Skeletal muscle tissue (tissue), 4 donors: ENCODE measurements around the gene TAL1. TPM values are rescaled to one million over a fixed set of nuclear protein-coding genes. Genes with fewer than 3 reads are reported as not detected.

Experiments used
- H3K27ac ChIP-seq: one replicate; pipeline ENCODE4 v1.7.0; 2013; ENCODE audit warnings: mild to moderate bottlenecking, low read depth, low read length, inconsistent platforms
- H3K27me3 ChIP-seq, 3 donors: one replicate each; pipeline ENCODE4 v1.7.0; 2013; ENCODE audit warnings: low read length in 3 of 3; ENCODE audit not compliant: control insufficient read depth in 3 of 3, insufficient read depth in 3 of 3
- H3K36me3 ChIP-seq, 3 donors: one replicate each; pipeline ENCODE4 v1.7.0; 2013; ENCODE audit warnings: low read length in 3 of 3; ENCODE audit not compliant: control insufficient read depth in 3 of 3, insufficient read depth in 3 of 3
- H3K4me1 ChIP-seq, 3 donors: one replicate each; pipeline ENCODE4 v1.7.0; 2013; ENCODE audit warnings: low read length in 3 of 3, mild to moderate bottlenecking in 3 of 3; ENCODE audit not compliant: control insufficient read depth in 3 of 3, insufficient read depth in 3 of 3
- H3K4me3 ChIP-seq, 3 donors: one replicate each; pipeline ENCODE4 v1.7.0; 2013; ENCODE audit warnings: low read length in 3 of 3
- H3K9ac ChIP-seq, 3 donors: one replicate each; pipeline ENCODE4 v1.7.0; 2013; ENCODE audit warnings: low read length in 3 of 3, mild to moderate bottlenecking in 3 of 3, moderate library complexity in 2 of 3, low read depth in 1 of 3
- H3K9me3 ChIP-seq, 3 donors: one replicate each; pipeline ENCODE4 v1.7.0; 2013; ENCODE audit warnings: low read length in 3 of 3; ENCODE audit not compliant: control insufficient read depth in 3 of 3
- total RNA-seq: library from RNA; depleted of rRNA; stranded (reverse); fragments of >200 nt; gene quantifications from one replicate; pipeline ENCODE4 v1.2.3, GENCODE V29; 2014
- donor health status: Osteomylitis.

The TAL1 gene
- total RNA-seq, 1 donor from 2014 or later: 3.1 TPM

DNA sequence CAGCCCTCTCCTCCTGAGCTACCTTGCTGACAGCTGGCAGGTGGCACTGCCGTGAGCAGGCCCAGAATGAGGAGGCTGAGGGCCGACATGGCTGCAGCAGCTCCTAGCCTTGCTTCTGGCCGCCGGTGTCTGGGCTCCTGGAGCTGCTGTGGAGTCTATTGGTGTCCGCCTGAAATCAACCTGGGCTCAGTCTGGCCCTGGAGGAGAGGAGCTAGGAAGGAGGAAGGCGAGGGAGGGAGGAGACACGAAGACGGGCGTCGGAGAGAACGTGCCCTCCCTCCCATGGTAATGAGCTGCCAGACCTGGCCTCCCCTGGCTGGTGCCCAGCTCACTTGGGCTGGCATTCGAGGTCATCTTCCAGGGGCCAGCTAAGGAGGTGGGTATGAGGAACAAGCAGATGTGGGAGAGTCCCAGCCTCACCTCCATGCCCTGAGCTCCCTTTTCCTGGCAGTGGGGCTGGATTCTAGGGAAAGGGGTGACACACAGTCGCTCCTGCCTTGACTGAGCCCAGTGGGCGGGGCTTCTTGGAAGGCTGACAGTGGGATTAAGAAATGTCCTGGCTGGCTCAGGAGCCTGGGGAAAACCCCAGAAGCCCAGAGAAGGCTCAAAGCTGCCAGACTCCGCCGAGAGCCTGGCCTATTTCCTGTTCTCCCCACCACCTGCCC is 42.0 kb downstream of the TAL1 start, which contains the start of gene PDZK1IP1:
Gene PDZK1IP1, minus strand, starts transcription at position 193 of the 665 bp plus-strand sequence. Its CDS starts 104 bp downstream, at position 89.
- H3K36me3 ChIP-seq: no peaks in the 10 kb centered on the region
- H3K27me3 ChIP-seq: no peaks in the 10 kb centered on the region
- H3K9me3 ChIP-seq: no peaks in the 10 kb centered on the region
- H3K4me3 ChIP-seq: peak within 1 kb of the TSS in 1 of 3 donors; percentile 41
- peak within 1 kb of the TSS; percentile 46 for H3K27ac ChIP-seq
- H3K4me1 ChIP-seq: peaks cover 24 to 38% (median 26%) of the 10 kb centered on the region in 3 donors
- H3K9ac ChIP-seq: peak within 1 kb of the TSS; percentile 12 to 54 (median 40)

DNA sequence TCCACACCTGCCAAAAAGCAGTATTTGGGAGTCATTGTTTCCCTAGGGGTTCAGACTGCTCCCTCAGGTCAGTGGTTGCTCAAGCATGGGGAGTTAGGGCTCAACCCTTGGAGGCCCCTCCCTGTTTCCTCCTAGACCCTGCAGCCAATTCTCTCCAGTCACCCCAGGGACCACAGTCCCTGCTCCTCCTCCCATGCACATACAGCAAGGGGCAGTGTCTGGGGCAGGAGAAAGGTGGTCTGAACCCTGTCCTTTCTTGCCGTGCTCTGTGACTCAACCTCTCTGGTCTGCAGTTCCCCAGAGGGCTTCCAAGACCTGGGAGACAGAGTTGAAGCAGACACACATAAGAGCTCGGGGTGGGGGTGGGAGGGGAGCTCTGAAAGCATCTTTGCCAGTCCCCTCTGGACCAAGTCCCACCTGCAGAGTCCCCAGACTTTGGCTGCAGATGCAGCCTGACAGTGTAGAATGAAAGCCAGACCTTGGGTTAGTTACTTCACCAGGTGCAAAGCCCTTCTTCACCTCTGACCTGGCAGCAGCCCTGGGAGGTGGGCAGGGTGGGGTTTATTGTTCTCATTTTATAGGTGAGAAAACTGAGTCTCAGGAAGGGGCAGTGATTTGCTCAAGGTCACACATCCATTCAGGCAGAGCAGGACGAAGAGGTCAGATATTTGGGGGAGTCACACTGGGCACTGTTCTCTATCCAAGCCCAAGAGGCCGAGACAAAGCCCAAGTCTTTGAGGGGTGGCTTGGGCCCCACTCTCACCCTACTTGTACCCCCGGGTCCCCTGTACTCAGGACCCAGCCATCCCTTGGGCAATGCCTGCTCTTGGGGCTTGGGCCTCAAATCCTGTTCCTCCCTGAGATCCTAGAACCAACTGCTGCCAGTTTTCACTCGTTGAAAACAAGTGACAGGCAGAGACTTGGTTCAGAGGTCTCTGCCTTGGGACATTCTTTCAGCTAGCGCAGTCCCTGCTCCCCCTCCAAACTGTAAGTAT is 42.9 kb downstream of the TAL1 start:
- peak overlapping the region in 1 of 3 donors; percentile 12 for H3K9ac ChIP-seq
- no peaks in the 10 kb centered on the region for H3K9me3 ChIP-seq
- no peaks in the 10 kb centered on the region for H3K36me3 ChIP-seq
- no peaks in the 10 kb centered on the region for H3K27me3 ChIP-seq
- no peak overlapping the region for H3K4me3 ChIP-seq
- peaks cover 24 to 38% (median 26%) of the 10 kb centered on the region in 3 donors for H3K4me1 ChIP-seq
- H3K27ac ChIP-seq: peak overlapping the region; percentile 46

DNA sequence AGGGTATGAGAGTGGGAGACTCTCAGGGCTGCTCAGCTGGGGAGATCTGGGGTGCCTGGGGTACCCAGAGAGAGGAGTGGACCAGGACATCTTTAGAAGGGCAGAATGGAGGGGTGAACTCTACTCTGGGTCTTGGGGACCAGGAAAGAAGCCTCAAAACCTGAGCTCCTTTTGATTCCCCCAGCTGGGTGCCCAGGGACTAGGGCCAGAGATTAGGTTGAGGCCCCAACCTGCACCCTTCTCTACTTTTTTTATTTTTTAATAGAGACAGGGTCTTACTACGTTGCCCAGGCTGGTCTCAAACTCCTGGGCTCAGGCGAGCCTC is 44.1 kb downstream of the TAL1 start:
- Histone ChIP-seq H3K4me3 (no peak overlapping the region), H3K27me3 (peaks cover 0 to 5% (median 3%) of the 10 kb centered on the region in 3 donors), H3K36me3 (no peaks in the 10 kb centered on the region), H3K9ac (no peak overlapping the region), H3K27ac (no peak overlapping the region), H3K4me1 (peaks cover 21 to 34% (median 23%) of the 10 kb centered on the region in 3 donors), H3K9me3 (no peaks in the 10 kb centered on the region)

DNA sequence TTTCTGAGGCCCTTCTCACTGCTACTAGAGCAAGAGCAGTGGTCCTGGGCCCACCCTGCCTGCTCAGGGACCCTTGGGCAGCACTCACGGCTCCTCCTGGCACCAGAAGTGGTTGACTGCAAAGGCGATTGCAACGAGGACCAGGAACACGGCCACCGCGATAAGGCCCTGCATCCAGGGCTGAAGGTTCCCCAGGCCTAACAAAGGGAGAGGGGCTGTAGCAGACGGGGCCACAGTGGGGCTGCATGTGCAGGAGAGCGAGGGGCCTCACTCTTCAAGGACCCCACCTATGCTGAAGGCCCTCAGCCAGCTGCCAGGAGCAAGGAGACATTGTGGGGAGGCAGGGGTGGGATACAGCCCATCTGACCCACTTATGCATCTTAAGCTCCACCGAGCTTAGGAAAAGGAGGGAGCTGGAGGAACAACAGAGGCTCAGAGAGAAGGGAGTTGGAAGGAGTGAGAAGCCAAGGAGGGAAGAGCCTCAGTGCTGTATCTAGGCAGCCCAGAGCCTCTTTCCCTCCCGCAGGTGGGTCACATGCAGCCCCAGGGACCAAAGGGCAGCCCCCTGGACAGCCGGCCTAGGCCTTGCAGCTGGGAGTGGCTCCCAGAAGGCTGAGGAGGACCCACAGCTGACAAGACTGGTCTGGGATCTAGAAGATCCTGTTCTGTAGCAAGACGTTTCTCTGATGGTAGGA is 44.6 kb downstream of the TAL1 start:
- H3K27me3 ChIP-seq: peaks cover 0 to 10% (median 3%) of the 10 kb centered on the region in 3 donors
- H3K4me1 ChIP-seq: peaks cover 17 to 29% (median 18%) of the 10 kb centered on the region in 3 donors
- no peak overlapping the region for H3K9ac ChIP-seq
- no peaks in the 10 kb centered on the region for H3K9me3 ChIP-seq
- no peaks in the 10 kb centered on the region for H3K36me3 ChIP-seq
- no peak overlapping the region for H3K4me3 ChIP-seq
- no peak overlapping the region for H3K27ac ChIP-seq

DNA sequence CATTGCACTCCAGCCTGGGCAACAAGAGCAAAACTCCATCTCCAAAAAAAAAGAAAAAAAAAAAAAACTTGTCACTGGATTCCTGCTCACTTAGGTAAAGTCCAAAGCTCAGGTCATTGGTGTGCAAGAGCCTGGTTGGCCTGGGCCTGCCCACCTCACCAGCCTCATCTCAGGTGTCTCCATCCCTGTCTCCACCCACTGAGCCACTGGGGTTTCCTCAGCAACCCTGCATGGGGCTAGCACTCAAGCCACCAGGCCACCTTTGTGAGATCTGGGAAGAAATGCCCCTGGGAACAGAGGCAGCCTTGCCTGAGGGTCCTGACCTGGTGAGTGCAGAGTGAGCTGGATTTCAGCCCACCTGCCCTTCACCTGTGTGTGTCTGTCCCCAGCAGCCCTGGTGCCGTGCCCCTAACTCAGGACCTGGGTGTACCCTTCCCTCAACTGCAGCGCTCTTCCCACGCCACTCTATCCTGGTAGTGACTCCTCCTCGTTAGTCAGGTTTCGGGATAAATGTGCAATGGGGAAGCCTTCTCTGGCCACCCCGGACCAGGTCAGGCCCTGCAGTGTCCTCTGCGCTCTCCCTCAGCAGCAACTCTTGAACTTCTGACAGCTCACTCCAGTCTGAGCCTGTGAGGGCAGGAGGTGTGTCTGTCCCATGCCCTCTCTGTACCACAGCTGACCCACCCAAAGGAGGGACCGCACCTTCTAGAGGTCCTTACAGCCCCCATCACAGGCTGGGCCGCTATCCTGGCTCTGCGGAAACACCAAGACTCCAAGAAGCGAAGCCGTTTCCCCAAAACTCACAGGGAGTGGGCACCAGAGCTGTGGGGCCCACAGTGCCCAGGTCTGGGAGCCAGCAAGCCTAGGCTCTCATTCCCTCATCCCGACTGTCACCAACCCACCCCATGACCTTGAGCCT is 45.5 kb downstream of the TAL1 start:
- no peaks in the 10 kb centered on the region for H3K36me3 ChIP-seq
- peaks cover 0 to 17% (median 11%) of the 10 kb centered on the region in 3 donors for H3K27me3 ChIP-seq
- peaks cover 14 to 21% (median 16%) of the 10 kb centered on the region in 3 donors for H3K4me1 ChIP-seq
- no peak overlapping the region for H3K9ac ChIP-seq
- H3K9me3 ChIP-seq: no peaks in the 10 kb centered on the region
- no peak overlapping the region for H3K4me3 ChIP-seq
- no peak overlapping the region for H3K27ac ChIP-seq

DNA sequence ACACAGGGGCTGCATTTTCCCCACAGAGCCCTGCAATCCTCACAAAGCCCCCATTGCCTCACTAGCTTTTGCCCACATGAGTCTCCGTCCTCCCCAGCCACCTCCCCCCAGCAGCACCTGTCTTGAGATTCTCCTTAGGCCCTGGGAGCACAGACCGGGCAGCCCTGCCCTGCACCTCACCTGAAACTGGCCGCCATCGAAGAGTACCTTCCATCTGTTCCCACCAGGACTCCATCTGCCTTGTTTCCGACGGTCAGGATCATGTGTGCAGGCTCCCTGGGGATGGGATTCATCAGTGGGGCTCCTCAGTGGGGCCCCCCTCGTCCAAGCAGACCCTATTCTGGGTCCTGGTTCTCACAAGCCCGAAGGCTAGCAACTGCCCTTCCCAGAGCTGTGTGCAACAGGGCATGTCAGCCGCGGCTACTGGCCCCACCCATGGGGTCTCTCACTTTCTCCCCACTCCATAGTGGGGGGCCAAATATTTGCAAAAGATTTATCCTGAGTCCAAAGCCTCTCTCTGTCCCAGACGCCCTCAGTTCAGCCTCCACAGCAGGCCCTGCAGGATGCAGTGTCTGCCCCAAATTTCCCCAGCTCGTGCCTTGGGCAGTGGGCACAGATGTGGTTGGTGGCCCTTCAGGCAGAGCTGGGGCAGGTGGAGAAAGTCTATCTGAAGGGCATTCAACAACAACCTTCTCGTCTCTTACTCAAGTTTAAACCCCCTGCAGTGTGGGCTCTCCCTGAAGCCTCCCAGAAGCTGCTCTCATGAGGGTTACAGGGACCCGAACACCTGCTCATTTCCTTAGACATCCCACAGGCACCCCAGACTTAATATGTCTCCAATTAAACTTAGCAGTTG is 47.0 kb downstream of the TAL1 start:
- H3K27ac ChIP-seq: no peak overlapping the region
- H3K4me1 ChIP-seq: peaks cover 7 to 12% (median 8%) of the 10 kb centered on the region in 3 donors
- H3K27me3 ChIP-seq: peaks cover 9 to 27% (median 22%) of the 10 kb centered on the region in 3 donors
- H3K9me3 ChIP-seq: no peaks in the 10 kb centered on the region
- no peaks in the 10 kb centered on the region for H3K36me3 ChIP-seq
- H3K9ac ChIP-seq: no peak overlapping the region
- H3K4me3 ChIP-seq: no peak overlapping the region

DNA sequence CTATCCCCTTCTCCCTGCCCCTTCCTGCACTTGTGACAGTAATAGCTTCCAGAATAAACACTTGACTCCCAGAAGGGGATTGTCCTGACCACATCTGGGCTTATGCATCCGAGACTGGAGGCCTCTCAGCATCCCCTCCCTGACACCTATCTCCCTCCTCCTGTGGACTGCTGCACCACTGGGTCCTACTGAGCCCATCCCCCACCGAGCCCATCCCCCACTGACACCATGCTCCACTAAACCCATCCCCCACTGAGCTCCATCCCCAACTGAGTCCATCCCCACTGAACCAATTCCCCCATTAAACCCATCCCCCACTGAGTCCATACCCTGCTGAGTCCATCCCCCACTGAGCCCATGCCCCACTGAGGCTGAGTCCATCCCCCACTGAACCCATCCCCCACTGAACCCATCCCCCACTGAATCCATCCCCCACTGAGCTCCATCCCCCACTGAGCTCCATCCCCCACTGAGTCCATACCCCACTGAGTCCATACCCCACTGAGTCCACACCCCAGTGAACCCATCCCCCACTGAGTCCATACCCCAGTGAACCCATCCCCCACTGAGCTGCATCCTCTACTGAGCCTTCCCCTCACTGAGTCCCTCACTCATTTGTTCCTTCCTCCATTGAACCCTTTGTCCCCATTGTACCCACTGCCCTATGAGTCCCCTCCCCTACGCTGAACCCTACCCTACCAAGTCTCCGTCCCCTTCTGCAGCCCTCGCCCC is 47.8 kb downstream of the TAL1 start:
- peaks cover 9 to 29% (median 24%) of the 10 kb centered on the region in 3 donors for H3K27me3 ChIP-seq
- H3K4me3 ChIP-seq: no peak overlapping the region
- no peaks in the 10 kb centered on the region for H3K36me3 ChIP-seq
- no peak overlapping the region for H3K9ac ChIP-seq
- no peak overlapping the region for H3K27ac ChIP-seq
- no peaks in the 10 kb centered on the region for H3K9me3 ChIP-seq
- peaks cover 10 to 13% (median 11%) of the 10 kb centered on the region in 3 donors for H3K4me1 ChIP-seq
